PC-9 (cell line): ENCODE measurements around the gene METAP2. TPM values are rescaled to one million over a fixed set of nuclear protein-coding genes. Genes with fewer than 3 reads are reported as not detected.
"Not testable (repeated sequence)": the region's sequence is repeated elsewhere in the genome, so short reads cannot be mapped to it uniquely, and the experiment has no call there.

Source experiments
- BruUV-seq: library from RNA; stranded (reverse); fragments of 400-500 nt; replicated peaks from 2 replicates; lab custom pipeline; 2021; lab: Mats Ljungman, UMichigan
- CTCF ChIA-PET: fragments of 300-600 bp; sonication (Branson Sonifier 250); formaldehyde crosslinking; loops from one replicate; lab custom pipeline; 2022; ENCODE audit warnings: antibody characterized with exemption; lab: Charles Lee
- POLR2A ChIA-PET: fragments of 300-600 bp; sonication (Branson Sonifier 250); formaldehyde crosslinking; loops from one replicate; lab custom pipeline; 2022; ENCODE audit warnings: antibody characterized with exemption; ENCODE audit not compliant: unreplicated experiment; lab: Charles Lee
- DNase-seq, 2 experiments: peaks; one replicate each; pipeline versions ENCODE4 v3.0.0 to v3.0.0-alpha.2; 2015 to 2022; ENCODE audit warnings: mixed read lengths in 1 of 2
- H2AFZ ChIP-seq: fragments of 200-600 bp; sonication (generic); 2 replicates; pipeline ENCODE4 v1.8.1; 2017; ENCODE audit warnings: antibody characterized with exemption
- H3F3A ChIP-seq: fragments of 200-600 bp; sonication (generic); 2 replicates; pipeline ENCODE4 v1.8.1; 2017; ENCODE audit warnings: antibody characterized with exemption, mild to moderate bottlenecking, low read depth; ENCODE audit not compliant: insufficient read depth
- H3K27ac ChIP-seq: fragments of 200-600 bp; sonication (generic); 2 replicates; pipeline ENCODE4 v1.6.1; 2016; ENCODE audit warnings: mixed run types
- H3K27me3 ChIP-seq: fragments of 200-600 bp; sonication (generic); 2 replicates; pipeline ENCODE4 v1.6.1; 2016; ENCODE audit warnings: low read depth, mixed run types; ENCODE audit not compliant: insufficient read depth
- H3K36me3 ChIP-seq: fragments of 200-600 bp; sonication (generic); 2 replicates; pipeline ENCODE4 v1.6.1; 2016; ENCODE audit warnings: low read depth, mixed run types
- H3K4me1 ChIP-seq: fragments of 200-600 bp; sonication (generic); replicated peaks from 2 replicates; pipeline ENCODE4 v1.6.1; 2016; ENCODE audit warnings: mixed run types; ENCODE audit not compliant: insufficient read depth
- H3K4me2 ChIP-seq: fragments of 200-600 bp; sonication (generic); 2 replicates; pipeline ENCODE4 v1.6.1; 2017; ENCODE audit warnings: mixed run types
- H3K4me3 ChIP-seq: fragments of 200-600 bp; sonication (generic); 2 replicates; pipeline ENCODE4 v1.6.1; 2016; ENCODE audit warnings: mixed run types
- H3K79me2 ChIP-seq: fragments of 200-600 bp; sonication (generic); 2 replicates; pipeline ENCODE4 v1.6.1; 2017; ENCODE audit warnings: low read depth, mixed run types
- H3K9me2 ChIP-seq: fragments of 200-600 bp; sonication (generic); 2 replicates; pipeline ENCODE4 v1.8.1; 2017; ENCODE audit warnings: mild to moderate bottlenecking; ENCODE audit not compliant: insufficient read depth
- H3K9me3 ChIP-seq: fragments of 200-600 bp; sonication (generic); 2 replicates; pipeline ENCODE4 v1.8.1; 2016; ENCODE audit warnings: low read depth; ENCODE audit not compliant: insufficient read depth
- H4K20me1 ChIP-seq: fragments of 200-600 bp; sonication (generic); 2 replicates; pipeline ENCODE4 v1.8.1; 2017; ENCODE audit not compliant: insufficient read depth
- EZH2 ChIP-seq: fragments of 200-600 bp; sonication (generic); IDR thresholded peaks from 2 replicates; pipeline ENCODE4 v1.8.0; 2017; ENCODE audit warnings: antibody characterized with exemption, low read depth
- intact Hi-C: fragments of 100-400 bp; cut with micrococcal nuclease; formaldehyde crosslinking; loops from one replicate; pipeline ENCODE4 v1.10.0; 2022; ENCODE audit not compliant: unreplicated experiment
- total RNA-seq: library from RNA; stranded (reverse); gene quantifications from 2 replicates; pipeline ENCODE4 v1.2.3, GENCODE V29; 2021
- TF ChIP-seq, protein P1 (sequence below): fragments of 200-600 bp; sonication (generic); conservative IDR thresholded peaks from 2 replicates; pipeline ENCODE4 v1.6.1; 2017; ENCODE audit warnings: mixed run types, antibody characterized with exemption, mild to moderate bottlenecking, moderate library complexity

METAP2 gene
- total RNA-seq, 1 experiment from 2014 or later = 93.8 TPM

DNA sequence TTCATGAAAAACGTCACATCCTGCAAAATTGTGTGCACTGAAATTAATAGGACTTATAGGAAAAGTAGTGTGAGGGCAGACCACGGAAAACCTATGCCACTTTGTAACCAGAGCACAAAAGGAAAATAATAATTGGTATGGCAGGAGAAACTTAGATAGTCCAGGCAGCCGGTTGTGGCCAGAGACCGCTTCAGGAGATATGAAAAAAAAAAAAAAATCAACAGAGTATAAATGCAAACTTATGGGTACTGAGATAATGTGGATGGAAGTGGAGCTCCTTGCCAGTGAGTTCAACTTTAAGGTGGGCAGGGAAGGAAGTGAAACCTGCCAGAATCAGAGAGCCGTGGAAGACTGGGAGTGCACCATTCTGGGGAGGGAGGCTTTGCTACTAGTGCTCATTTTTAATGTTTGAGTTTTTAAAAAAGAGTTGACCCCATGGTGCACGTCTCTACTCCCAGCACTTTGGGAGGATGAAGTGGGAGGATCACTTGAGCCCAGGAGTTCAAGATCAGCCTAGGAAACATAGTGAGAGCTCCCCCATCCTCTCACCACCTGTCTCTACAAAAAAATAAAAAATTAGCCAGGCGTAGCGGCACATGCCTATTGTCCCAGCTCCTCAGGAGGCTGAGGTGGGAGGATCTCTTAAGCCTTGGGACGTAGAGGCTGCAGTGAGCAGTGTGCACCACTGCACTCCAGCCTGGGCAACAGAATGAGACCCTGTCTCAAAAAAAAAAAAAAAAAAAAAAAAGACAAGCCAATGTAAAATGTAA is 34.3 kb upstream of the METAP2 start:
- CTCF ChIA-PET = no interaction called here
- POLR2A ChIA-PET = no interaction called here
- no TSS peak for BruUV-seq

DNA sequence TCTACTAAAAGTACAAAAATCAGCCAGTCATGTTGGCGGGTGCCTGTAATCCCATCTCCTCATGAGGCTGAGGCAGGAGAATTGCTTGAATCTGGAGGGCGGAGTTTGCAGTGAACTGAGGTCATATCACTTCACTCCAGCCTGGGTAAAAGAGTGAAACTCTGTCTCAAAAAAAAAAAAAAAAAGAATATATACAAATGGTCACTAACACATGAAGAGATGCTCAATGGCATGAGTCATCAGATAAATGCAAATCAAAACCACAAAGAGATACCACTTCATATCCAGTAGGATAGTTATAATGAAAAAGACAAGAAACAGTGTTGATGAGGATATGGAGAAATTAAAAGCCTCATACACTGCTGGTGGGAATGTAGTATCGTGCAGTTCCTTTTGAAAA is 33.6 kb upstream of the METAP2 start:
- Histone ChIP-seq H3K36me3 (no peaks in the 10 kb centered on the region), H3K4me1 (no peaks in the 10 kb centered on the region), H3K27ac (no peak overlapping the region), H3K9me3 (no peaks in the 10 kb centered on the region), H3F3A (no peaks in the 10 kb centered on the region), H2AFZ (no peak overlapping the region), H4K20me1 (no peaks in the 10 kb centered on the region), H3K9me2 (no peaks in the 10 kb centered on the region), H3K4me2 (no peak overlapping the region), H3K27me3 (no peaks in the 10 kb centered on the region), H3K79me2 (no peaks in the 10 kb centered on the region), H3K4me3 (no peak overlapping the region)
- BruUV-seq = no TSS peak
- TF ChIP-seq, protein P1, sequence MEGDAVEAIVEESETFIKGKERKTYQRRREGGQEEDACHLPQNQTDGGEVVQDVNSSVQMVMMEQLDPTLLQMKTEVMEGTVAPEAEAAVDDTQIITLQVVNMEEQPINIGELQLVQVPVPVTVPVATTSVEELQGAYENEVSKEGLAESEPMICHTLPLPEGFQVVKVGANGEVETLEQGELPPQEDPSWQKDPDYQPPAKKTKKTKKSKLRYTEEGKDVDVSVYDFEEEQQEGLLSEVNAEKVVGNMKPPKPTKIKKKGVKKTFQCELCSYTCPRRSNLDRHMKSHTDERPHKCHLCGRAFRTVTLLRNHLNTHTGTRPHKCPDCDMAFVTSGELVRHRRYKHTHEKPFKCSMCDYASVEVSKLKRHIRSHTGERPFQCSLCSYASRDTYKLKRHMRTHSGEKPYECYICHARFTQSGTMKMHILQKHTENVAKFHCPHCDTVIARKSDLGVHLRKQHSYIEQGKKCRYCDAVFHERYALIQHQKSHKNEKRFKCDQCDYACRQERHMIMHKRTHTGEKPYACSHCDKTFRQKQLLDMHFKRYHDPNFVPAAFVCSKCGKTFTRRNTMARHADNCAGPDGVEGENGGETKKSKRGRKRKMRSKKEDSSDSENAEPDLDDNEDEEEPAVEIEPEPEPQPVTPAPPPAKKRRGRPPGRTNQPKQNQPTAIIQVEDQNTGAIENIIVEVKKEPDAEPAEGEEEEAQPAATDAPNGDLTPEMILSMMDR = no peak
- TF ChIP-seq EZH2 = no peak
- intact Hi-C loops = no loop called here
- CTCF ChIA-PET = no interaction called here
- no peak for DNase-seq
- POLR2A ChIA-PET = no interaction called here

More for the DNA sequence above, 34.3 kb upstream of the METAP2 start:
- Histone ChIP-seq H3K4me2 (no peak overlapping the region), H3K9me2 (no peaks in the 10 kb centered on the region), H3F3A (no peaks in the 10 kb centered on the region), H3K27me3 (no peaks in the 10 kb centered on the region), H3K79me2 (no peaks in the 10 kb centered on the region), H4K20me1 (no peaks in the 10 kb centered on the region), H3K4me3 (no peak overlapping the region), H3K4me1 (no peaks in the 10 kb centered on the region), H2AFZ (no peak overlapping the region), H3K36me3 (no peaks in the 10 kb centered on the region), H3K9me3 (no peaks in the 10 kb centered on the region), H3K27ac (no peak overlapping the region)
- intact Hi-C loops = no loop called here
- no peak for DNase-seq
- TF ChIP-seq, protein P1 = no peak
- no peak for TF ChIP-seq EZH2

DNA sequence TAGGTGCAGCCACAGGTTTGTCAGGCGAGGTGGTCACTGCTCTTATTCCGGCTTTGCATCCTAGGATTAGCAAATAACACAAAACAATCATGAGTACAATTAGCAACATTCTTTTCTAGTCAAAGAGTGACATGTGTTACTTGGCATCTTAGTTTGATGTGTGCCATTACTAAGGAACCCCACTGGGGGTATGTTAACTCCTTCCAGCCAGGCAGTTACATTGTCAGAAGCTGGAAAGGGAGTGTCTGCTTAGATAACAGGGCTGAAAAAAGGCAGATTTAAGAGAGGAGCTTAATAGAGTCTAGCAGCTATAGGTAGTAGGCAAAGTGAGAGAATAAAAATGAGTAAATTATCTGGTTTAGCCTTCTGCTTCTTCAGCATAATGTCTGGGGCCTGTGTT is 30.5 kb upstream of the METAP2 start:
- Histone ChIP-seq H3K4me2 (no peak overlapping the region), H3K36me3 (no peaks in the 10 kb centered on the region), H3F3A (no peaks in the 10 kb centered on the region), H2AFZ (no peak overlapping the region), H3K27me3 (no peaks in the 10 kb centered on the region), H3K9me3 (no peaks in the 10 kb centered on the region), H4K20me1 (no peaks in the 10 kb centered on the region), H3K4me1 (no peaks in the 10 kb centered on the region), H3K9me2 (no peaks in the 10 kb centered on the region), H3K4me3 (no peak overlapping the region), H3K79me2 (no peaks in the 10 kb centered on the region), H3K27ac (no peak overlapping the region)
- intact Hi-C loops = no loop called here
- ChIA-PET CTCF (no interaction called here), POLR2A (no interaction called here)
- BruUV-seq = no TSS peak
- TF ChIP-seq, protein P1 = no peak
- TF ChIP-seq EZH2 = no peak
- no peak for DNase-seq

DNA sequence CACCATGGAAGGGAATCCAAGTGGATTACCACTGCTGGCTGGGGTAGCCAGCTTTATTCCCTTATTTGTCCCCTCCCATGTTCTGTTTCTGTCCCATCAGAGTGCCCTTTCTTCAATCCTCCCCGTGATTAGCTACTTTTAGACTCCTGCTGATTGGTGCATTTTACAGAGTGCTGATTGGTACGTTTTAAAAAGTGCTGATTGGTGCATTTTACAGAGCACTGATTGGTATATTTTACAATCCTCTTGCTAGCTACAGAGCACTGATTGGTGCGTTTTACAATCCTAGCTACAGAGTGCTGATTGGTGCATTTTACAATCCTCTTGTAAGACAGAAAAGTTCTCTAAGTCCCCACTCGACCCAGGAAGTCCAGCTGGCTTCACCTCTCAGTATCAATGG is 28.9 kb upstream of the METAP2 start:
- H3K9me3 ChIP-seq, H3F3A ChIP-seq, DNase-seq, H3K27ac ChIP-seq, CTCF ChIA-PET, H4K20me1 ChIP-seq, H3K79me2 ChIP-seq, BruUV-seq, H3K27me3 ChIP-seq, intact Hi-C loops, H3K36me3 ChIP-seq, H3K4me2 ChIP-seq, H2AFZ ChIP-seq, H3K4me3 ChIP-seq, H3K9me2 ChIP-seq: not testable (repeated sequence)
- peaks cover 12% of the 10 kb centered on the region for H3K4me1 ChIP-seq
- POLR2A ChIA-PET = interaction anchor here (0.6 kb wide), 1 partner anchor 141 kb away, joined by 3 read pairs; no protein-coding TSS in a partner anchor
